Hematopoietic multipotent progenitor cell treated with erythropoietin and hydrocortisone succinate and interleukin-3 and kit ligand, for 6 days (in vitro differentiated cells): ENCODE data around the gene SLC30A7.
"Not testable (repeated sequence)": the region's sequence is repeated elsewhere in the genome, so short reads cannot be mapped to it uniquely, and the experiment has no call there.

Experiments
- DNase-seq: peaks from one replicate; pipeline ENCODE4 v3.0.0-alpha.2; 2015

SLC30A7 gene

DNA sequence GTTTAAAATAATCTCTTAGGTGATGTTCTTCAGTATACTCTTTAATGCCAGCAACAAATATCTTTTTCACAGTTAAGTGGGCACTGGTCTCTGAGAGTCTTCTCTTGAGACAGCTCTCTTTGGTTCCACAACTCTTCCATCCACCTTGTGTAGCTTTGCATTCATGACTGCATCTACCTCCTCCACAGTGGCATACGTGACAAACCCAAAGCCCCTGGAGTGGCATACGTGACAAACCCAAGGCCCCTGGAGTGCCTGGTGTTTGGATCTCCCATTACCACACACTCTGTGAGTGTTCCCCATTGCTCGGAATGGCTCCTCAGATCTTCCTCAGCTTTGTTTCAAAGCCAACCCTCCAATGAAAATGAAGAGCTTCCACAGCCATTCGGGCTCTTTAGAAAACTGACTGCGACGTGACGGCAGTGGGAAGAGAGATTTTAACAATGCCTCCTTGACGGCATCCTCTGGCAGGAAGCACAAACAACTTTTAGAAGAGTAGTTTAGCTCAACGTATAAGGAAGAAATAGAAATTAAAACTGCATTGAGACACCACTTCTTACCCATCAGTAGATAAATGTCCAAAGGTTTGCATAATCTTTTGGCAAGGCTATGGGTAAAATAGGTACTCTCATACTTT lies 45.8 kb downstream of the SLC30A7 start:
- no peak for DNase-seq

- DNase-seq: no peak
Measured at GRCh38 chr1:100942304-100943046, 46.6 kb downstream of the SLC30A7 start.

GRCh38 chr1:100943533-100943932 lies 47.6 kb downstream of the SLC30A7 start:
- no peak for DNase-seq

DNA sequence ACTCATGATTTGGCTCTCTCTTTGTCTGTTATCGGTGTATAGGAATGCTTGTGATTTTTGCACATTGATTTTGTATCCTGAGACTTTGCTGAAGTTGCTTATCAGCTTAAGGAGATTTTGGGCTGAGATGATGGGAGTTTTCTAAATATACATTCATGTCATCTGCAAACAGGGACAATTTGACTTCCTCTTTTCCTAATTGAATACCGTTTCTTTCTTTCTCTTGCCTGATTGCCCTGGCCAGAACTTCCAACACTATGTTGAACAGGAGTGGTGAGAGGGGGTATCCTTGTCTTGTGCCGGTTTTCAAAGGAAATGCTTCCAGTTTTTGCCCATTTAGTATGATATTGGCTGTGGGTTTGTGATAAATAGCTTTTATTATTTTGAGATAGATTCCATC lies 50.2 kb downstream of the SLC30A7 start:
- not testable (repeated sequence) for DNase-seq

DNA sequence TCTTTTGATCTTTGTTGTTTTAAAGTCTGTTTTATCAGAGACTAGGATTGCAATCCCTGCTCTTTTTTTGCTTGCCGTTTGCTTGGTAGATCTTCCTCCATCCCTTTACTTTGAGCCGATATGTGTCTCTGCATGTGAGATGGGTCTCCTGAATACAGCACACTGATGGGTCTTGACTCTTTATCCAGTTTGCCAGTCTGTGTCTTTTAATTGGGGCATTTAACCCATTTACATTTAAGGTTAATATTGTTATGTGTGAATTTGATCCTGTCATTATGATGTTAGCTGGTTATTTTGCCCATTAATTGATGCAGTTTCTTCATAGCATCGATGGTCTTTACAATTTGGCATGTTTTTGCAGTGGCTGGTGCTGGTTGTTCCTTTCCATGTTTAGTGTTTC lies 51.9 kb downstream of the SLC30A7 start:
- not testable (repeated sequence) for DNase-seq

GRCh38 chr1:100948721-100949405 lies 53.0 kb downstream of the SLC30A7 start:
- not testable (repeated sequence) for DNase-seq

- DNase-seq: peak; percentile 54
Measured at GRCh38 chr1:100949515-100950158, 53.7 kb downstream of the SLC30A7 start.

GRCh38 chr1:100950337-100950736 lies 54.4 kb downstream of the SLC30A7 start:
- no peak for DNase-seq

DNA sequence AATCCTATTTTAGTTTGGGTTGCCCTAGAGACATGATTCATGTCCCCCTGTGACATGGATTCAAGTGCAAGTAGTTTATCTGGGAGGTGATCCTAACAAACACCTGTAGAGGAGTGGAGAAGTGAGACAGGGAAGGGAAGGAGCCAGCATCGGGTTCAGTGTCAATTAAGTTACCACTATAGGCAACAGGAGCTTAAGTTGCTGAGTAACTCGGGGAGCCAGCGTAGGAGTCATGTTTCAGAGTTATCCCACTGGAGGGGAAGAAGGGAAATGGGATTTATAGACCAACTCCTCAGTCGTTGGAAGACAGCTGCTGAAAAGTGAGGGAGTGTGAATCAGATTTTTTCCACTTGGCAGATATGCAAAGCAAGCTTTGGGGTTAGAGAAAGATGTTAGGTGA lies 54.9 kb downstream of the SLC30A7 start:
- no peak for DNase-seq

- no peak for DNase-seq
Measured at GRCh38 chr1:100952104-100952745, 56.3 kb downstream of the SLC30A7 start.

DNA sequence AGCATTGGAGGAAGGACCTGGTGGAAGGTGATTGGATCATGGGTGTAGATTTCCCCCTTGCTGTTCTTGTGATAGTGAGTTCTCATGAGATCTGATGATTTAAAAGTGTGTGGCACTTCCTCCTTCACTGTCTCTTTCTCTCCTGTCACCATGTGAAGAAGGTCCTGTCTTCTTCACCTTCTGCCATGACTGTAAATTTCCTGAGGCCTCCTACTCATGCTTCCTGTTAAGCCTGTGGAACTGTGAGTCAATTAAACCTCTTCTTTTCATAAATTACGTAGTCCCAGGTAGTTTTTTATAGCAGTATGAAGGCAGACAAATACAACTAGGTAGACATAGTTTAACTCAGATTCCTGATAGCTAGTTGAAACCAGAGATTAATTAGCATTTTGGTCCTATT lies 57.1 kb downstream of the SLC30A7 start:
- not testable (repeated sequence) for DNase-seq

DNA sequence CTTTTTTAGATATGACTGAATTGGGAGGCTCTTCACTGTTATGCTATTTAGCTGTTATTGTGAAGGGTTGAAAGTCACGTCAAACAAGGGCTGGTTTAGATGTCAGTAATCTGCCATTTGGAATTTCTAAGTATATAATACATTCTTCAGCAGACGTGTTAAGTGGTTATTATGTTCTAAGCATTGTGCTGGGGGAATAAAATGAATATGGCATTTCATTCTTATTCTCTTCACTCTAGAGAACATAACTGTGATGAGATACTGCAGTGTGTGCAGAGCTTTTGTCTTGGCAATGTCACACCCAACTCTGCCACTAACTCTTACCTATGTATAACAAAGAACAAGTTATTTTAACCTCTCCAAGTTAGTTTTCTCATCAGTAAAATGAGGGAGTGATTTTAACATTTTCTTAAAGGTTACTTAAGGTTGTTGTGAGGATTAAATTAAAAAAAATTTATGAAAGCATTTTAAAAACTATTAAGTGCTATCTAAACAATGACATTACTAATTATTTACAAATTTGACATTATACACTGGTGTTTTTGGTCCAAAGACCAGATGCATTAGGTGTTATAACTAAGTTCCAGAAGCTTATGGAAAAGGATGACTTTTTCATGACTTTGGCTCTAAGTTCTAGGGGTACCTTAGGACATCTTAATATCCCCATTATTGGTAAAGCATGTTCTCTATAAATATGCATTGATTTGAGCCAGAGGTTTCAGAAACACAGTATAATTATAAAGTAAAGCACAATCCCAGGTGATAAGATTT lies 58.3 kb downstream of the SLC30A7 start:
- no peak for DNase-seq

DNA sequence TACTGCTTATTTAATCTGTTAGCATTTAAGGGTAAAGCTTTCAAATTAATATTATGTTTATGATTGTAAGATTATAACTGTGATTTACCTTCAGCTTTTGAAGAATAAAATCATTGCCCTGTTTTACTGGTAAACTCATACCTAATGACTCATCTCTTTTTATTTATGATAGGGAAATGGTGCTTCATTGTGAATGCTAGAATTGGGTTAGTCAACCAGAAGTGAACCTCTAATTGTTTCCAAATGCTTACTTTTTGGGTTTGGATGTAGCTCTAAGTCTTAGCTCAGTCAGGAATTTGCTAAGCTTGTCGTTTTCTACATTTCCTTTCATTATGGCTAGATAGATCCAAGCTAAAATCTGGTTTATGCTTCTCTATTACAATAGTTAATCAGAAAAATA lies 59.4 kb downstream of the SLC30A7 start:
- DNase-seq: no peak

- DNase-seq: no peak
Measured at GRCh38 chr1:100959502-100960060, 63.7 kb downstream of the SLC30A7 start.

GRCh38 chr1:100960098-100960497 lies 64.2 kb downstream of the SLC30A7 start:
- no peak for DNase-seq

DNA sequence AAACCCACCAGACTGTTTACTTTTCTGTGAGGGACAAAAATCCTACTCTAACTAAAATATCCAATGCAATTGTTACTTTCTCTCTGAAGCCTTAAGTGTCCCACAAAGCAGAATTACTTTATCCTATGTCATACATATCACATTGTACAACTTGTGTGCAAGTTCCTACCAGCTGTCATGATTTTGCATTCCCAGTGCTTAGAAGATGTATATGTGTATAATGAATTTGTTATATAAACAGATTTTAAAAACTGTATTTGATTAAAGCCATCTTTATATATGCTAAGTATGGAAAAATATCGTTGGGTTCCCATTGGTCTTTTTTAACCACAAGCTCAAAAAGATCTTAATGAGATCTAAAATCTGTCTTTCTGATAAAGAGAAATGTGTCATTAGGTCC lies 72.7 kb downstream of the SLC30A7 start:
- DNase-seq: no peak

- DNase-seq: no peak
Measured at GRCh38 chr1:100969327-100969726, 73.4 kb downstream of the SLC30A7 start.

DNA sequence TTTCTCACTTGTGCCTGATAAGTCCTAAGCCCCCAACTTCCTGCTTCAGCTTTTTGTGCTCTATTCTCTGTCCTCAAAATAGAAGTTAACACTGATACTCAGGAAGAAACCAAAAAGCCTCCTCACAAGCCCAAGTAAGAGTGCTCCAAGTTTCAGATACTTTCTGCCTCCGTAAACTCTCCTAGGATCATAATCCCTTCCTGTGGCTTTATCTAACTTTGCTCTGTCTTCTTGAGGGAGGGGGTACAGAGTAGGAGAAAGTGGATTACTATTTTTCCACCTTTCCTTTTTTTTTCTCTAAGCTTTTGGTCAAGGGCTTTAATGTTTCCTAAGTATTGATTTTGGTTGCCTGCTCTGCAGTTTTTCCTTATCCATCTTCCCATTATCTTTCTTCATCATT lies 75.1 kb downstream of the SLC30A7 start:
- DNase-seq: no peak

- DNase-seq: no peak
Measured at GRCh38 chr1:100972185-100972584, 76.3 kb downstream of the SLC30A7 start.

DNA sequence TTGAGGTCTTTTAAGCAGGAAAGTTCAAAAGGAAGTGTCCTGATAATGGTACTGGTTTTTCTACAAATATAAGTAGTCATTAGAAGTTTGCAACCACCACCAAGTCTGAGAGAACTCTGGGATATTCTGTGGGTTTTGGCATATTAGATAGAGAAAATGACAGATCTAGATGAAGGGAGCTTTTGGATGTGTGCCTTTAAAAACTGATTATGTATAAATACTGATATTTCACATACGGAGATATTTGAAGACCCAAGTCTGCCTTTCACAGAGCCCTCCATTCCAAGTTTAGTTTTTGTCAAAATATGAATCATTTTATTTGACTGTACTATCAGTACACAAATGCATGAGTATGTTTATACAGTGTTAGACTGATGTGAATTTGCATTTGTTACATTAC lies 81.0 kb downstream of the SLC30A7 start:
- DNase-seq: no peak

DNA sequence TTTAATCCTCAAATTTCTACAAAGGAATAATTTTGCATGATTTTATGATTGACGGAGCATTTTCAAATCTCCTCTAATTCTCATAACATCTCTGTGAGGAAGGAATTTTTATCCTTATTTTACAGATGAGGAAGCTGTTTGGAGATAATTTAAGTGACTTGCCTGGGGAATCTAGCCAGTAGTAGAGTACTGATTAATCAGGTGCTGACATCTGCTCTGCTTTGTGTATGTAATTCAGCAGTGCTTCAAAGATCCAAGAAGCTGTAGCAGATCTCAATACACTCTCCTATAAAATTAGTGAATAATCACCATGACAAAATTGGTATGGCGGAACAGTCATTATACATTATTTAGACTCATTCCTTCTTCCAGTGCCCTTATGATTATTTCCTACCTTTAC lies 83.7 kb downstream of the SLC30A7 start:
- peak; percentile 41 for DNase-seq

DNA sequence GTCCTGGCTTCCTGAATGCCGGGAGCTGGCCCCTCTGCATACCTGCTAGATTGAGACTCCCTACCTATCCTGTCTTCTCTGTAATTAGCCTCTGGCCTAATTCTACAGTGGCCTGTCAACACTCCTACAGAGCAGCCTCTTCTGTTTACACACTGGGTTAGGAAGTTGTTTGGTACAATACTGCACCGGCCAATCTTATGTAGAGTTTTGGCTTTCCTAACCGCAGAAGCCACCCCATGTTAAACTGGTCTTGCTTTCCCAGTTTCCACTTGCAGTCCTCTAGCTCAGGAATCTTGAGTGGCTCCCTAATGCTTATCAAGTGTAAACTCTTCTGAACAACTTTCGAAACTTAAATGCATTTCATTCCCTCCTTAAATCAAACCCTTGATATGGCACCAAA lies 86.9 kb downstream of the SLC30A7 start:
- no peak for DNase-seq
